ENCODE results near the gene FAR2. TPM values are rescaled to one million over a fixed set of nuclear protein-coding genes. Genes with fewer than 3 reads are reported as not detected.

Gene FAR2
- total RNA-seq, 1 experiment from 2014 or later: 6.6 TPM

- Mint-ChIP-seq H3K4me3 (ENCODE audit: unreplicated experiment) (no peak overlapping the region), H3K36me3 (ENCODE audit: insufficient read depth, unreplicated experiment) (peaks cover 21% of the 10 kb centered on the region), H3K9me3 (ENCODE audit: unreplicated experiment) (no peaks in the 10 kb centered on the region), H3K27ac (ENCODE audit: unreplicated experiment) (no peak overlapping the region), H3K27me3 (ENCODE audit: insufficient read depth, unreplicated experiment) (no peaks in the 10 kb centered on the region), H3K4me1 (ENCODE audit: low read depth, unreplicated experiment) (peaks cover 7% of the 10 kb centered on the region)
- DNase-seq: no peak
- no peak for TF ChIP-seq CTCF (IDR thresholded peaks at IDR 0.05; ENCODE audit: insufficient read depth in 1 of 2, low read depth in 1 of 2, low read length in 1 of 2, severe bottlenecking in 1 of 2, unreplicated experiment in 1 of 2)
- intact Hi-C loops (cut with micrococcal nuclease; ENCODE audit: unreplicated experiment): no loop called here
- no peaks in the 10 kb centered on the region for H3K9me3 ChIP-seq
- BruUV-seq (replicated peaks): no TSS peak
- H3K4me1 ChIP-seq: no peaks in the 10 kb centered on the region
- ChIA-PET POLR2A (interaction anchor here (0.5 kb wide), 1 partner anchor 16 kb away, joined by 3 read pairs; no protein-coding TSS in a partner anchor), CTCF (no interaction called here)
- H3K4me3 ChIP-seq (ENCODE audit: low read depth, low read length): no peak overlapping the region
- H3K36me3 ChIP-seq (ENCODE audit: control insufficient read depth, insufficient read depth, low read length): peaks cover 2% of the 10 kb centered on the region; the same call in 1 of the 2 replicates
- H3K27me3 ChIP-seq (replicated peaks; ENCODE audit: control insufficient read depth, insufficient read depth, low read length): no peaks in the 10 kb centered on the region
Measured at GRCh38 chr12:29346769-29347421, 197.8 kb downstream of the FAR2 start.

GRCh38 chr12:29350080-29350479 lies 201.0 kb downstream of the FAR2 start:
- H3K36me3 ChIP-seq (ENCODE audit: control insufficient read depth, insufficient read depth, low read length): peaks cover 2% of the 10 kb centered on the region; the same call in 1 of the 2 replicates
- H3K4me1 Mint-ChIP-seq (ENCODE audit: low read depth, unreplicated experiment): peaks cover 7% of the 10 kb centered on the region
- intact Hi-C loops (cut with micrococcal nuclease; ENCODE audit: unreplicated experiment): no loop called here

GRCh38 chr12:29354954-29355353 lies 205.9 kb downstream of the FAR2 start:
- no peak for TF ChIP-seq CTCF (IDR thresholded peaks at IDR 0.05; ENCODE audit: insufficient read depth in 1 of 2, low read depth in 1 of 2, low read length in 1 of 2, severe bottlenecking in 1 of 2, unreplicated experiment in 1 of 2)
- H3K4me1 Mint-ChIP-seq (ENCODE audit: low read depth, unreplicated experiment): no peaks in the 10 kb centered on the region
- Histone ChIP-seq H3K4me1 (no peaks in the 10 kb centered on the region), H3K4me3 (ENCODE audit: low read depth, low read length) (no peak overlapping the region), H3K27me3 (replicated peaks; ENCODE audit: control insufficient read depth, insufficient read depth, low read length) (no peaks in the 10 kb centered on the region), H3K36me3 (ENCODE audit: control insufficient read depth, insufficient read depth, low read length) (no peaks in the 10 kb centered on the region), H3K9me3 (no peaks in the 10 kb centered on the region)
- H3K4me3 Mint-ChIP-seq (ENCODE audit: unreplicated experiment): no peak overlapping the region
- no peak overlapping the region for H3K27ac Mint-ChIP-seq (ENCODE audit: unreplicated experiment)
- peaks cover 34% of the 10 kb centered on the region for H3K36me3 Mint-ChIP-seq (ENCODE audit: insufficient read depth, unreplicated experiment)
- H3K27me3 Mint-ChIP-seq (ENCODE audit: insufficient read depth, unreplicated experiment): no peaks in the 10 kb centered on the region
- intact Hi-C loops (cut with micrococcal nuclease; ENCODE audit: unreplicated experiment): no loop called here
- ChIA-PET POLR2A (no interaction called here), CTCF (no interaction called here)
- no peaks in the 10 kb centered on the region for H3K9me3 Mint-ChIP-seq (ENCODE audit: unreplicated experiment)
- DNase-seq: no peak
- BruUV-seq (replicated peaks): no TSS peak

More at GRCh38 chr12:29350080-29350479, 201.0 kb downstream of the FAR2 start:
- DNase-seq: no peak
- Mint-ChIP-seq H3K27me3 (ENCODE audit: insufficient read depth, unreplicated experiment) (no peaks in the 10 kb centered on the region), H3K36me3 (ENCODE audit: insufficient read depth, unreplicated experiment) (peaks cover 12% of the 10 kb centered on the region), H3K9me3 (ENCODE audit: unreplicated experiment) (no peaks in the 10 kb centered on the region), H3K4me3 (ENCODE audit: unreplicated experiment) (no peak overlapping the region), H3K27ac (ENCODE audit: unreplicated experiment) (no peak overlapping the region)
- POLR2A ChIA-PET: no interaction called here
- CTCF ChIA-PET: no interaction called here
- Histone ChIP-seq H3K27me3 (replicated peaks; ENCODE audit: control insufficient read depth, insufficient read depth, low read length) (no peaks in the 10 kb centered on the region), H3K9me3 (no peaks in the 10 kb centered on the region), H3K4me3 (ENCODE audit: low read depth, low read length) (no peak overlapping the region), H3K4me1 (no peaks in the 10 kb centered on the region)
- no peak for TF ChIP-seq CTCF (IDR thresholded peaks at IDR 0.05; ENCODE audit: insufficient read depth in 1 of 2, low read depth in 1 of 2, low read length in 1 of 2, severe bottlenecking in 1 of 2, unreplicated experiment in 1 of 2)
- BruUV-seq (replicated peaks): no TSS peak
